GM13977 (cell line): Measurements from ENCODE around the gene GPSM1.

Experiments used
- DNase-seq: peaks from one replicate; pipeline ENCODE4 v3.0.0; 2012; ENCODE audit warnings: low spot score
- in situ Hi-C: fragments of 300-500 bp; cut with MboI; formaldehyde crosslinking; loops from one replicate; pipeline ENCODE4 v1.12.0; 2022; ENCODE audit warnings: low sequenced_read_pairs, low pct_unique_long_range_greater_than_20kb, mixed read lengths, inconsistent platforms; ENCODE audit not compliant: unreplicated experiment
- TF ChIP-seq, protein P1 (sequence below): IDR thresholded peaks from 2 replicates; pipeline ENCODE4 v1.5.1; 2012; ENCODE audit warnings: mild to moderate bottlenecking, control low read depth; ENCODE audit not compliant: insufficient read depth; ENCODE audit errors: extremely low read depth, missing control alignments

GPSM1 gene

DNA sequence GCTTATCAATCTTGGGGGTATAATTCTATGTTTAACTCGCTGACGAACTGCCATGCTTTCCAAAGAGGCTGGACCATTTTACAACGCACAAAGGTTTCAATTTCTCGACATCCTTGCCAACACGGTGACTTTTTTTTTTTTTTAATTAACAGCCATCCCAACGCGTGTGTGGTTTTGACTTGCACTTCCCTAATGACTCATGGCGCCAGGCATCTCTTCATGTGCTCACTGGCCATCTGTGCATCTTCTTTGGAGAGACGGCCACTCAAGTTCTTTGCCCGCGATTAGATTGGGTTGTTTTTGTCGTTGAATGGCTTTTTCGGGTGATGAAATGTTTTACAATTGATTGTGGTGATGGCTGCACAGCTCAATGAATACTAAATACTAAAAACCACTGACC is 58.7 kb downstream of the GPSM1 start:
- TF ChIP-seq, protein P1, sequence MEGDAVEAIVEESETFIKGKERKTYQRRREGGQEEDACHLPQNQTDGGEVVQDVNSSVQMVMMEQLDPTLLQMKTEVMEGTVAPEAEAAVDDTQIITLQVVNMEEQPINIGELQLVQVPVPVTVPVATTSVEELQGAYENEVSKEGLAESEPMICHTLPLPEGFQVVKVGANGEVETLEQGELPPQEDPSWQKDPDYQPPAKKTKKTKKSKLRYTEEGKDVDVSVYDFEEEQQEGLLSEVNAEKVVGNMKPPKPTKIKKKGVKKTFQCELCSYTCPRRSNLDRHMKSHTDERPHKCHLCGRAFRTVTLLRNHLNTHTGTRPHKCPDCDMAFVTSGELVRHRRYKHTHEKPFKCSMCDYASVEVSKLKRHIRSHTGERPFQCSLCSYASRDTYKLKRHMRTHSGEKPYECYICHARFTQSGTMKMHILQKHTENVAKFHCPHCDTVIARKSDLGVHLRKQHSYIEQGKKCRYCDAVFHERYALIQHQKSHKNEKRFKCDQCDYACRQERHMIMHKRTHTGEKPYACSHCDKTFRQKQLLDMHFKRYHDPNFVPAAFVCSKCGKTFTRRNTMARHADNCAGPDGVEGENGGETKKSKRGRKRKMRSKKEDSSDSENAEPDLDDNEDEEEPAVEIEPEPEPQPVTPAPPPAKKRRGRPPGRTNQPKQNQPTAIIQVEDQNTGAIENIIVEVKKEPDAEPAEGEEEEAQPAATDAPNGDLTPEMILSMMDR = no peak
- in situ Hi-C loops = no loop called here

DNA sequence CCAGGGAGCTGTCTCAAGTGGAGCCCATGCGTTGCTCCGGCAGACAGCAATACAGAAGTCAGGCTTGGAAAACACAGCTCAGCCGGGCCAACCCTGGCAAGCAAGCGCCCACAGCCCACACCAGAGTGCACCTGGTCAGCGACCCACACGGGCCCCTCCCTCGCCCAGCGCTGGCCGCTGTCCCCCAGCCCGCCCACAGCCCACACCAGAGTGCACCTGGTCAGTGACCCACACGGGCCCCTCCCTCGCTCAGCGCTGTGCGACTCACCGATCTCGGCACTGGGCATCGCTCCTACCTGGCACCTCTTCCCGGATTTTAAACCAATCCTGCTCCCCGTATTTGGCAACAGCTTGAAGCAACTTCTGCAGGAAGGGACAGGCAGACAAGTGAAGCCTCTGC is 59.9 kb downstream of the GPSM1 start:
- in situ Hi-C loops = no loop called here
- TF ChIP-seq, protein P1 = no peak
- DNase-seq = no peak

More for the DNA sequence above, 58.7 kb downstream of the GPSM1 start:
- no peak for DNase-seq

DNA sequence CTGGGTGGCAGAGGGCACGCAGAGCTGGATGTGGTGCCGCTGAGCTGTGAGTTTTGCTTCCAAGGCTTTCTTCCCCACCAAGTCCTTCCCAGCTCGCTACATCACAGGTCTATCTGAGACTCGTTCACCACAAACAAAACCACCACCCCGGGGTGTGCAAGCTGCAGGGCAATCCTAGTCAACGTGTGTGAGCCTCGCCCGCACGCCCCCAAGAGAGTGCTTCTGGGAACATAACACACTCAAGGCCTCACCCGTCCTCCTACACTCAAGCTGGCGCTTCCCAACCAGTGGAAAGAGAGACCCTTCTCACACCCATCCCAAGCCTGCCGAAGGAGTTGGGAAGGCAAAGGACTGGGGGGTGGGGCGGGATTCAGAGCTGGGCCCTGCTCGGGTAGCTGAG is 62.1 kb downstream of the GPSM1 start:
- TF ChIP-seq, protein P1 = no peak
- DNase-seq = no peak
- in situ Hi-C loops = no loop called here

DNA sequence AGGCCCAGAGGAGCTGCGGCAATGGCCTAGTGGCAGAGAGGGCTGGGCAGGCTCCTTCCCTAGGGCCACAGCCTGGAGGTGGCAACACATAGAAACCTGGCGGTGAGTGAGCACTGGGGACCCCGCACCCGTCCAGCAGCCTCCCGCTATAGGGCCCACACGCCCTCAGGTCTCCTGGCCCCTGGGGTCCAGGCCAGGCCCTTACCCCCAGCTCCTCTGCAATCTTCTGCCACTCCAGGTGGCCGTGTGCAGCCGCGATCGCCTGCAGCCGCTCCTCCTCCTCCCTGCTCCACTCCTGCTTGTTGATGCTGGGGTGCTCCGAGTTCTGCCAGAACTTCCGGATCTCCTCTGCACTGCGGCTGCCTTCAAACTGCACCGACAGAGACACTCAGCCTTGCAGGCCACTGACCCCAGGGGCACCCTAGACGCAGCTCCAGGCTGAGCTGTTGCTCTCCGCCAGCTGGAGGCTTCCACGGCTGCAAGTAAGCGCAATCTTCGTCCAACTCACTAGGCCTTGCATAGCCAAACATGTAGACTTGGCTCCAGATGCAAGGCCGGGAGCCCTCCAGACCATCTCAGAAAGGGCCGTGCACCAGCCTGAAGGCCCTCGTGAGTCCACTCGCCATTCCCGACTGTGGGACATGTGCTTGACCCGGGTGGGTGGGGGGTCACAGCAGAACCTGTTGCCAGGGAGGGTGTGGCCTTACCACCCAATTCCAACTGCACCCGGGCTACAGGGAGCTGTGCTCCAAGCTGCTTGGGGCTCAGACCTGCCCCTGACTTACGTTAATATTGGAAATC is 64.6 kb downstream of the GPSM1 start:
- TF ChIP-seq, protein P1 = no peak
- in situ Hi-C loops = no loop called here
- DNase-seq = no peak

DNA sequence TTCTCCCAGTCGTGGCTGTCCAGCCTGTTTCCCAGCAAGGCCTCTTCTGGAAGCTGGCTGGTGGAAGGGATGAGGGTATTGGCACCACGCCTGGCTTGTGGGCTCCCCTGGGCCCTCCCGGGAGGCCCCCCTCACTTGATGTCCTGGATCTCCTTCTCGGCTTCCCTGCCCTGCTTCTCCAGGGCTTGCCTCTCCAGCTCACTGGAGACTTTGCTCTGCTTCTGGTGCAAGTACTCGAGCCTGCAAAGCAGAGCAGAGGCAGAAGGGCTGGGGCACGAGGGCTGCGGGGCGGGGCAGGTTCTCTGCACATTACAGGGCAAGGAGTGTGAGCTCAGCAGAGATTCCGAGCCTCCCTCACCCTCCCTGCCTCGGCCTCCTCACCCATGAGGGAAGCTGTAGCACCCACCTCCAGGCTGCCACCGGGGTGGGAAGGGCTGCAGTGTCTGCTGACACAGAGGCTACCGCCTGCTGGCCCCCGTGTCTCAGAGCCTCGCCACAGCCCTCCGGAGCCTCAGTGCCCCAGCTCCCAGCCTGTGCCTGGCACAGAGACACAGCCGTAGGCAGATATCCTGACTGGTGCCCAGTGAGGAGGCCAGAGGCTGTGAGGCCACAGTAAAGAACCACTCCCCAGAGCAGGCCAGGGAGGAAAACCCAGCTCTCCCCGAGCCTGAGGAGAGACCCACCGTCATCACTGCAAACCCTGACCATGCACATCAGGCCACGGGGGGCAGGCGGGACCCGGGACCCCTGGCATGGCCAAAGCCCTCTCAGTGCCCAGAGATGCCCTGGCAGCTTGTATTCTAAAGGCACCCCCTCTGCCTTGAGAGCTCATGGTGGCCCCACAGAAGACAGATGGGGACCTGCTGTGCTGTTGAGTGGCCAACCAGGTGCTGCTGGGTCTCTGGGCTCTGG is 65.5 kb downstream of the GPSM1 start:
- in situ Hi-C loops = no loop called here
- TF ChIP-seq, protein P1 = no peak
- DNase-seq = no peak

DNA sequence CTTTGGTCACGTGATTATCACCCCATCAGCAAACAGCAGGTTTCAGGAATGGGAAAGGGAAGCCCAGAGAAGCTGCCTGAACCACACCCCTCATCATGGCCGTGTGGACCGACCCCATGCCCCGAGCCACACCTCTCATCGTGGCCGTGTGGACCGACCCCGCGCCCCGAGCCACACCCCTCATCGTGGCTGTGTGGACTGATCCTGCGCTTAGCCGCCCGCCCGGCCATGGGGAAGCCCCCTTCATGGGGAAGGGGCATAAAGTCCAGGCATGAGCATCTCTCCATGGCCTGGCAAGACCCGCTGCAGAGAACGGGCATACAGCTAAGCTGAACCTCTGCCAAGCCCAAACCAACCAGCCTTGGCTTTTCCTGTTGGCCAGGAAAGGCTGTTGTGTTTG is 66.2 kb downstream of the GPSM1 start:
- in situ Hi-C loops = no loop called here
- TF ChIP-seq, protein P1 = no peak
- DNase-seq = no peak
